SU-DHL-6 (cell line): ENCODE results near the gene TOM1L2.
"Not testable (repeated sequence)": the region's sequence is repeated elsewhere in the genome, so short reads cannot be mapped to it uniquely, and the experiment has no call there.

ENCODE experiments used
- H2AFZ ChIP-seq: fragments of 200-600 bp; sonication (generic); 2 replicates; pipeline ENCODE4 v1.6.1; 2014; ENCODE audit warnings: low read depth, mild to moderate bottlenecking, moderate library complexity, mixed read lengths, antibody characterized with exemption, low read length; ENCODE audit not compliant: severe bottlenecking
- H3F3A ChIP-seq: fragments of 200-600 bp; shearing (Covaris generic); 2 replicates; pipeline ENCODE4 v1.6.0; 2016; ENCODE audit warnings: antibody characterized with exemption, mild to moderate bottlenecking; ENCODE audit not compliant: insufficient read depth
- H3K27ac ChIP-seq: fragments of 200-600 bp; sonication (generic); 2 replicates; pipeline ENCODE4 v1.5.1; 2016; ENCODE audit warnings: low read depth, mild to moderate bottlenecking, low read length, moderate library complexity, mixed read lengths
- H3K27me3 ChIP-seq: fragments of 200-600 bp; sonication (generic), shearing (Covaris generic); 2 replicates; pipeline ENCODE4 v1.6.0; 2014; ENCODE audit warnings: mild to moderate bottlenecking, low read length
- H3K36me3 ChIP-seq: fragments of 200-600 bp; sonication (generic); 2 replicates; pipeline ENCODE4 v1.6.1; 2014; ENCODE audit warnings: mild to moderate bottlenecking, low read length, mixed read lengths
- H3K4me2 ChIP-seq: fragments of 300-600, 200-600 bp; shearing (Covaris generic), sonication (generic); 2 replicates; pipeline ENCODE4 v1.6.0; 2014; ENCODE audit warnings: low read length, low read depth, mild to moderate bottlenecking; ENCODE audit not compliant: poor library complexity, severe bottlenecking
- H3K4me3 ChIP-seq: fragments of 200-600 bp; sonication (generic); 2 replicates; pipeline ENCODE4 v1.5.1; 2014; ENCODE audit warnings: antibody characterized with exemption, low read length, mild to moderate bottlenecking, mixed read lengths; ENCODE audit not compliant: insufficient read depth, poor library complexity, severe bottlenecking
- H3K79me2 ChIP-seq: fragments of 200-600 bp; sonication (generic); 2 replicates; pipeline ENCODE4 v1.6.1; 2014; ENCODE audit warnings: mild to moderate bottlenecking, low read length, moderate library complexity; ENCODE audit not compliant: insufficient read depth
- H3K9ac ChIP-seq: fragments of 200-600 bp; sonication (generic); 2 replicates; pipeline ENCODE4 v1.7.0; 2014; ENCODE audit warnings: mild to moderate bottlenecking, low read length
- H3K9me2 ChIP-seq: fragments of 200-600 bp; sonication (generic); replicated peaks from 2 replicates; pipeline ENCODE4 v1.6.1; 2014; ENCODE audit warnings: low read length; ENCODE audit not compliant: insufficient read depth
- H3K9me3 ChIP-seq: fragments of 200-600 bp; sonication (generic); 2 replicates; pipeline ENCODE4 v1.6.1; 2014; ENCODE audit warnings: low read length, mixed read lengths; ENCODE audit not compliant: insufficient read depth
- H4K20me1 ChIP-seq: fragments of 200-600 bp; sonication (generic); 2 replicates; pipeline ENCODE4 v1.6.1; 2014; ENCODE audit warnings: low read depth, mild to moderate bottlenecking, antibody characterized with exemption, low read length, moderate library complexity, mixed read lengths
- EZH2phosphoT487 ChIP-seq: fragments of 200-600 bp; sonication (generic), shearing (Covaris generic); conservative IDR thresholded peaks from 2 replicates; pipeline ENCODE4 v1.6.1; 2018; ENCODE audit warnings: mild to moderate bottlenecking, antibody characterized with exemption, low read length, moderate library complexity, mixed read lengths
- TF ChIP-seq, protein P1 (sequence below): fragments of 200-600 bp; sonication (generic); IDR thresholded peaks from one replicate; pipeline ENCODE4 v1.5.1; 2017; ENCODE audit warnings: antibody characterized with exemption, mild to moderate bottlenecking, low read length, moderate library complexity; ENCODE audit not compliant: insufficient read depth, poor library complexity, severe bottlenecking

The TOM1L2 gene

DNA sequence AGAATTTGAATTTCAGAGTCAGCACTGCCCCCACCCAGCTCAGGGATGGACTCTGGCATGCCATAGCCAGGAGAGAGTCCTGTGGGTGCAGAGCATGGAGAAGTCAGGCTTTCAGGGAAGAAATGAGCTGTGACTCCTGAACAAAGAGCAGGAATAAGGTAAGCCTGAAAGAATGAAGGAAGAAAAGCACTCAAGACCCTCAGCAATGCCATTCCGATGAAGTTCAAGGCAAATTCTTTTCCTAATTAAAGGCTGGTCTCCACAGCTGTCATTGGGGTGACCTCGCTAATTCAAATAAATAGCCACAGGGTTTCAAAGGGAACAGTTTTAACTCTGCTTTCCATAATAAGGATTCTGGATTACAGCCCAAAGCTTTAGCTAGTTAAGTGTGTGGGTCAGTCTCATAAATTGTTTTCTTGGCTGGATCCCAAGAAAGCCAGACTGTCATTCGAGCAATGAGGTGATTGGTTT, 31.7 kb downstream of the TOM1L2 start:
- no peaks in the 10 kb centered on the region for H3F3A ChIP-seq
- no peak overlapping the region for H3K9ac ChIP-seq
- no peak overlapping the region for H2AFZ ChIP-seq
- TF ChIP-seq EZH2phosphoT487, result no peak
- TF ChIP-seq, protein P1, sequence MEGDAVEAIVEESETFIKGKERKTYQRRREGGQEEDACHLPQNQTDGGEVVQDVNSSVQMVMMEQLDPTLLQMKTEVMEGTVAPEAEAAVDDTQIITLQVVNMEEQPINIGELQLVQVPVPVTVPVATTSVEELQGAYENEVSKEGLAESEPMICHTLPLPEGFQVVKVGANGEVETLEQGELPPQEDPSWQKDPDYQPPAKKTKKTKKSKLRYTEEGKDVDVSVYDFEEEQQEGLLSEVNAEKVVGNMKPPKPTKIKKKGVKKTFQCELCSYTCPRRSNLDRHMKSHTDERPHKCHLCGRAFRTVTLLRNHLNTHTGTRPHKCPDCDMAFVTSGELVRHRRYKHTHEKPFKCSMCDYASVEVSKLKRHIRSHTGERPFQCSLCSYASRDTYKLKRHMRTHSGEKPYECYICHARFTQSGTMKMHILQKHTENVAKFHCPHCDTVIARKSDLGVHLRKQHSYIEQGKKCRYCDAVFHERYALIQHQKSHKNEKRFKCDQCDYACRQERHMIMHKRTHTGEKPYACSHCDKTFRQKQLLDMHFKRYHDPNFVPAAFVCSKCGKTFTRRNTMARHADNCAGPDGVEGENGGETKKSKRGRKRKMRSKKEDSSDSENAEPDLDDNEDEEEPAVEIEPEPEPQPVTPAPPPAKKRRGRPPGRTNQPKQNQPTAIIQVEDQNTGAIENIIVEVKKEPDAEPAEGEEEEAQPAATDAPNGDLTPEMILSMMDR, result no peak
- H4K20me1 ChIP-seq, result peaks cover 4% of the 10 kb centered on the region; the same call in 1 of the 2 replicates
- H3K79me2 ChIP-seq, result no peaks in the 10 kb centered on the region
- H3K36me3 ChIP-seq, result no peaks in the 10 kb centered on the region
- no peak overlapping the region for H3K4me3 ChIP-seq
- no peaks in the 10 kb centered on the region for H3K27me3 ChIP-seq
- no peak overlapping the region for H3K4me2 ChIP-seq
- H3K9me2 ChIP-seq, result no peaks in the 10 kb centered on the region
- no peak overlapping the region for H3K27ac ChIP-seq
- no peaks in the 10 kb centered on the region for H3K9me3 ChIP-seq

DNA sequence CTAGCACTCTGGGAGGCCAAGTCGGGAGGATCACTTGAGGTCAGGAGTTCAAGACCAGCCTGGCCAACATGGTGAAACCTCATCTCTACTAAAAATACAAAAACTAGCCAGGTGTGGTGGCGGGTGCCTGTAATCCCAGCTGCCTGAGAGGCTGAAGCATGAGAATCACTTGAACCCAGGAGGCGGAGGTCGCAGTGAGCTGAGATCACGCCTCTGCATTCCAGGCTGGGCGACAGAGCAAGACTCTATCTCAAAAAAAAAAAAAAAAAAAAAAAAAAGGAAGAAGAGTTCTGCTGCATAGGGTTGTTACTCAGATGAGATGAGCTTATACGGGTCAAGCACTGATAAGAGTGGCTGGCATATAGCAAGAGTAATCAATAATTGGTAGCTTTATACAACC, 32.3 kb downstream of the TOM1L2 start:
- H3K36me3 ChIP-seq, H3K9me2 ChIP-seq, H3K9me3 ChIP-seq, H4K20me1 ChIP-seq, H3K9ac ChIP-seq, H3K4me2 ChIP-seq, H3F3A ChIP-seq, H2AFZ ChIP-seq, H3K79me2 ChIP-seq, H3K4me3 ChIP-seq, H3K27me3 ChIP-seq, H3K27ac ChIP-seq: not testable (repeated sequence)

DNA sequence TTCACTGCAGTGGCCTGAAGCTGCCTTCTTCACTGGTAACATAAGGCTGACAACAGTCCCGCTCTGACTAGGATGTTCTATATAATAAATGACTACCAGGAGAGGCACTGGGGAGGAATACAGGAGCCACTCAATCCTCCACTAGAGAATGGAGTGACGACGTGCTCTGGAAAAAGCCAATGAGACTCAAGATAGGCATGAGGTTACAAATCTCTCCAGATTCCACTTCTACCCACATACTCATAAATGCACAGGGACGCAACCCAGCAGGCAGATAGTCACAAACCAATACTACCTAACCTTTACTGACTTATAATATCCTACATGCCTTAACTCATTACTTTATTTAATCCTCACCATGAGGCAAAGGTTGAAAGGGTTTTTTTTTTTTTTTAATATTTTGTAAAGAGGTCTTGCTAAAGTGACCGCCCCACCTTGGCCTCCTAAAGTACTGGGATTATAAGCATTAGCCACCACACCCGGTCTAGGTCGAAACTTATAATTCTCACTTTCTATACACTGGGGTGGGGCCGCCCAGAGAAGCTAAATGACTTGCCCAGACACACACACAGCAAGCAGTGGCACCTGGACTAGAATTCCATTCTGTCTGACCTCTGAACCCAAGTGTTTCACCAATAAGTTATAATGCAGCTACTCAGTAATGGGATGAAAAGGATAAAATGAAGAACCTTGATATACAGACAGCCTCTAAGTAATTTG, 33.7 kb downstream of the TOM1L2 start:
- H3K9ac ChIP-seq, result no peak overlapping the region
- no peak overlapping the region for H3K4me2 ChIP-seq
- H3K79me2 ChIP-seq, result no peaks in the 10 kb centered on the region
- H2AFZ ChIP-seq, result no peak overlapping the region
- TF ChIP-seq, protein P1, result no peak
- TF ChIP-seq EZH2phosphoT487, result no peak
- no peaks in the 10 kb centered on the region for H3K27me3 ChIP-seq
- H3F3A ChIP-seq, result no peaks in the 10 kb centered on the region
- 0 out of 2 replicates have a peak, but pooled peaks cover 4% of the 10 kb centered on the region for H4K20me1 ChIP-seq
- H3K36me3 ChIP-seq, result no peaks in the 10 kb centered on the region
- H3K27ac ChIP-seq, result no peak overlapping the region
- no peaks in the 10 kb centered on the region for H3K9me2 ChIP-seq
- no peak overlapping the region for H3K4me3 ChIP-seq
- H3K9me3 ChIP-seq, result no peaks in the 10 kb centered on the region

DNA sequence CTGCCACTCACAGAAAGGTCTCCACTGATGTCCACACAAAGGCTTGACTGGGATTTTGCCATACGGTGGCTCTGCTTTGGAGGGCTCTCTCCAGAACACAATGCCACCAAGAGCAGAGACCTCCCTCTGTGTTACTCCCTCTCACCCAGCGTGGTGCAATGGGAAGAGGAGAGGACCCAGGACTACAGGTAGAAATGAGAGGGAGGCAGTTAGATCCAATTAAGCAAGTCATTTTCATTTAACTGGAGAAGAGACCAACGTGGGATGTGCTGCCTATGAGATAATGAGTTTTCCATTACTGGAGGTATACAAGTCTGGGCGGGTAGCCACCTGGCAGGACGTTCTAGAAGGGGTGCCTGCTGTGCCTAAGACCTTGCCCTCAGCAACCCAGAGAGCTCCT, 34.2 kb downstream of the TOM1L2 start:
- no peak overlapping the region for H2AFZ ChIP-seq
- H3K27ac ChIP-seq, result no peak overlapping the region
- H3K79me2 ChIP-seq, result no peaks in the 10 kb centered on the region
- H3K4me2 ChIP-seq, result no peak overlapping the region
- H3K9me2 ChIP-seq, result no peaks in the 10 kb centered on the region
- H4K20me1 ChIP-seq, result 0 out of 2 replicates have a peak, but pooled peaks cover 4% of the 10 kb centered on the region
- no peaks in the 10 kb centered on the region for H3K27me3 ChIP-seq
- H3K4me3 ChIP-seq, result no peak overlapping the region
- no peak for TF ChIP-seq EZH2phosphoT487
- TF ChIP-seq, protein P1, result no peak
- H3F3A ChIP-seq, result no peaks in the 10 kb centered on the region
- no peaks in the 10 kb centered on the region for H3K9me3 ChIP-seq
- no peaks in the 10 kb centered on the region for H3K36me3 ChIP-seq
- H3K9ac ChIP-seq, result no peak overlapping the region
